Lower leg skin (tissue), 3 donors: Measurements from ENCODE around the gene FETUB.

Source experiments
- POLR2A ChIP-seq, 2 donors: fragments of 450-650 bp; IDR thresholded peaks; one replicate each; pipeline ENCODE4 v1.6.1; 2016 to 2017; ENCODE audit warnings: antibody characterized with exemption in 2 of 2, mild to moderate bottlenecking in 1 of 2, moderate library complexity in 1 of 2
- TF ChIP-seq, protein P1 (sequence below), 3 donors: fragments of 450-650 bp; IDR thresholded peaks; one replicate each; pipeline ENCODE4 v1.5.1; 2016; ENCODE audit warnings: antibody characterized with exemption in 3 of 3, mild to moderate bottlenecking in 3 of 3, moderate library complexity in 2 of 3

DNA sequence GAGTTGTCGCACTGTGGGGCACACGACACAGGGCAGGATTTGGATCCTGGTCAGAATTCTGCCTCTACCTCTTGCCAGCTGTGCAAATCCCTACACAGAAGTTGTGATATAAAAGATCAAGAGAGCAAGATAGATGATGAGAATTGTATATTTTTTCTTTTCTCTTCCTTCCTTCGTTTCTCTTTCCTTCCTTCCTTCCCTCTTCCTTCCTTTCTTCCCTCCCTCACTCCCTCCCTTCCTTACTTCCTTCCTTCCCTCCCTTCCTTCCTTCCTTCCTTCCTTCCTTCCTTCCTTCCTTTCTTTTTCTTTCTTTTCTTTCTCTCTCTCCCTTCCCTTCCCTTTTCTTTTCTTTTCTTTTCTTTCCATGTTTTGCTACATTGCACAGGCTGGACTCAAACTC is 39.3 kb upstream of the FETUB start:
- TF ChIP-seq, protein P1, sequence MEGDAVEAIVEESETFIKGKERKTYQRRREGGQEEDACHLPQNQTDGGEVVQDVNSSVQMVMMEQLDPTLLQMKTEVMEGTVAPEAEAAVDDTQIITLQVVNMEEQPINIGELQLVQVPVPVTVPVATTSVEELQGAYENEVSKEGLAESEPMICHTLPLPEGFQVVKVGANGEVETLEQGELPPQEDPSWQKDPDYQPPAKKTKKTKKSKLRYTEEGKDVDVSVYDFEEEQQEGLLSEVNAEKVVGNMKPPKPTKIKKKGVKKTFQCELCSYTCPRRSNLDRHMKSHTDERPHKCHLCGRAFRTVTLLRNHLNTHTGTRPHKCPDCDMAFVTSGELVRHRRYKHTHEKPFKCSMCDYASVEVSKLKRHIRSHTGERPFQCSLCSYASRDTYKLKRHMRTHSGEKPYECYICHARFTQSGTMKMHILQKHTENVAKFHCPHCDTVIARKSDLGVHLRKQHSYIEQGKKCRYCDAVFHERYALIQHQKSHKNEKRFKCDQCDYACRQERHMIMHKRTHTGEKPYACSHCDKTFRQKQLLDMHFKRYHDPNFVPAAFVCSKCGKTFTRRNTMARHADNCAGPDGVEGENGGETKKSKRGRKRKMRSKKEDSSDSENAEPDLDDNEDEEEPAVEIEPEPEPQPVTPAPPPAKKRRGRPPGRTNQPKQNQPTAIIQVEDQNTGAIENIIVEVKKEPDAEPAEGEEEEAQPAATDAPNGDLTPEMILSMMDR (IDR thresholded peaks at IDR 0.05): no peak
- TF ChIP-seq POLR2A (IDR thresholded peaks at IDR 0.05): no peak
